GM21447 (cell line): ENCODE measurements around the gene CCDC85C.

Experiments
- ATAC-seq: cut with Tn5 transposase; IDR thresholded peaks from one replicate; pipeline ENCODE4 v1.9.1; 2021; ENCODE audit not compliant: unreplicated experiment

CCDC85C gene

GRCh38 chr14:99592394-99592793 lies 11.6 kb downstream of the CCDC85C start:
- ATAC-seq: no peak

GRCh38 chr14:99590746-99591555 lies 13.1 kb downstream of the CCDC85C start:
- ATAC-seq: no peak

- ATAC-seq: no peak
Measured at GRCh38 chr14:99589651-99590530, 14.1 kb downstream of the CCDC85C start.

GRCh38 chr14:99589031-99589441 lies 15.0 kb downstream of the CCDC85C start:
- ATAC-seq: no peak

- no peak for ATAC-seq
Measured at GRCh38 chr14:99587460-99588278, 16.3 kb downstream of the CCDC85C start.

- ATAC-seq: no peak
Measured at GRCh38 chr14:99586761-99587459, 17.1 kb downstream of the CCDC85C start.

- no peak for ATAC-seq
Measured at GRCh38 chr14:99586054-99586760, 17.8 kb downstream of the CCDC85C start.

GRCh38 chr14:99584823-99585222 lies 19.2 kb downstream of the CCDC85C start:
- no peak for ATAC-seq

- ATAC-seq: no peak
Measured at GRCh38 chr14:99581938-99582337, 22.1 kb downstream of the CCDC85C start.

- ATAC-seq: no peak
Measured at GRCh38 chr14:99581374-99581773, 22.6 kb downstream of the CCDC85C start.

- no peak for ATAC-seq
Measured at GRCh38 chr14:99579903-99580571, 24.0 kb downstream of the CCDC85C start.

- no peak for ATAC-seq
Measured at GRCh38 chr14:99579120-99579836, 24.7 kb downstream of the CCDC85C start.

- ATAC-seq: no peak
Measured at GRCh38 chr14:99578541-99579101, 25.4 kb downstream of the CCDC85C start.

GRCh38 chr14:99576761-99577705 lies 27.0 kb downstream of the CCDC85C start:
- no peak for ATAC-seq

GRCh38 chr14:99576304-99576703 lies 27.7 kb downstream of the CCDC85C start:
- ATAC-seq: no peak

- ATAC-seq: no peak
Measured at GRCh38 chr14:99575043-99576023, 28.7 kb downstream of the CCDC85C start.
